RWPE2 (cell line): ENCODE measurements around the gene NSMCE4A.
"Not testable (repeated sequence)": the region's sequence is repeated elsewhere in the genome, so short reads cannot be mapped to it uniquely, and the experiment has no call there.

Source experiments
- ATAC-seq: fragments of 200-7000 bp; cut with Tn5 transposase; 3 replicates; pipeline ENCODE4 v1.9.1; 2021; ENCODE audit warnings: low read depth
- DNase-seq: peaks from one replicate; pipeline ENCODE4 v3.0.0-alpha.2; 2020; ENCODE audit warnings: low spot score
- H3K27ac ChIP-seq: fragments of 450-650 bp; 2 replicates; pipeline ENCODE4 v1.5.1; 2017; ENCODE audit warnings: mild to moderate bottlenecking; ENCODE audit not compliant: poor library complexity, severe bottlenecking
- H3K27me3 ChIP-seq: fragments of 250-450 bp; sonication (Bioruptor Pico); 2 replicates; pipeline ENCODE4 v1.5.1; 2021; ENCODE audit warnings: mild to moderate bottlenecking, moderate library complexity; ENCODE audit not compliant: insufficient read depth, poor library complexity, severe bottlenecking
- H3K36me3 ChIP-seq: fragments of 250-450 bp; sonication (Bioruptor Pico); 2 replicates; pipeline ENCODE4 v1.5.1; 2020; ENCODE audit warnings: low read depth, mild to moderate bottlenecking, moderate library complexity
- H3K4me1 ChIP-seq: fragments of 250-450 bp; sonication (Bioruptor Pico); 2 replicates; pipeline ENCODE4 v1.5.1; 2021; ENCODE audit warnings: mild to moderate bottlenecking, moderate library complexity; ENCODE audit not compliant: insufficient read depth, poor library complexity, severe bottlenecking
- H3K4me3 ChIP-seq: fragments of 250-450 bp; sonication (Bioruptor Pico); 2 replicates; pipeline ENCODE4 v1.5.1; 2021; ENCODE audit warnings: mild to moderate bottlenecking, moderate library complexity; ENCODE audit not compliant: severe bottlenecking
- H3K9me3 ChIP-seq: fragments of 250-450 bp; sonication (Bioruptor Pico); 2 replicates; pipeline ENCODE4 v1.5.1; 2021; ENCODE audit warnings: mild to moderate bottlenecking, moderate library complexity; ENCODE audit not compliant: severe bottlenecking
- CTCF ChIP-seq: fragments of 450-650 bp; IDR thresholded peaks from one replicate; pipeline ENCODE4 v1.5.1; 2017; ENCODE audit warnings: mild to moderate bottlenecking, moderate library complexity; ENCODE audit not compliant: poor library complexity, severe bottlenecking

The NSMCE4A gene

GRCh38 chr10:122020226-122020625 lies 45.2 kb upstream of the NSMCE4A start:
- Histone ChIP-seq H3K27me3 (no peaks in the 10 kb centered on the region), H3K4me3 (no peak overlapping the region), H3K4me1 (peaks cover 16% of the 10 kb centered on the region), H3K9me3 (no peaks in the 10 kb centered on the region), H3K27ac (no peak overlapping the region), H3K36me3 (no peaks in the 10 kb centered on the region)
- no peak for TF ChIP-seq CTCF
- no peak for DNase-seq
- no peak for ATAC-seq

- TF ChIP-seq CTCF = no peak
- H3K9me3 ChIP-seq = no peaks in the 10 kb centered on the region
- no peaks in the 10 kb centered on the region for H3K36me3 ChIP-seq
- ATAC-seq = peak; percentile 95
- H3K4me3 ChIP-seq = peak overlapping the region; percentile 14
- H3K4me1 ChIP-seq = peaks cover 16% of the 10 kb centered on the region
- no peak overlapping the region for H3K27ac ChIP-seq
- H3K27me3 ChIP-seq = no peaks in the 10 kb centered on the region
- peak; percentile 73 for DNase-seq
These were observed 44.5 kb upstream of the NSMCE4A start for GRCh38 chr10:122019414-122019975.

GRCh38 chr10:122018951-122019413 lies 44.0 kb upstream of the NSMCE4A start:
- H3K36me3 ChIP-seq = no peaks in the 10 kb centered on the region
- DNase-seq = no peak
- no peak for TF ChIP-seq CTCF
- H3K27me3 ChIP-seq = no peaks in the 10 kb centered on the region
- ATAC-seq = peak; percentile 65
- peaks cover 16% of the 10 kb centered on the region for H3K4me1 ChIP-seq
- no peak overlapping the region for H3K27ac ChIP-seq
- no peaks in the 10 kb centered on the region for H3K9me3 ChIP-seq
- peak overlapping the region; percentile 14 for H3K4me3 ChIP-seq

GRCh38 chr10:122018491-122018890 lies 43.5 kb upstream of the NSMCE4A start:
- no peak for DNase-seq
- H3K27ac ChIP-seq = no peak overlapping the region
- no peak for TF ChIP-seq CTCF

GRCh38 chr10:122017926-122018325 lies 42.9 kb upstream of the NSMCE4A start:
- H3K27ac ChIP-seq, H3K9me3 ChIP-seq, H3K27me3 ChIP-seq, H3K4me3 ChIP-seq, H3K36me3 ChIP-seq, ATAC-seq, DNase-seq: not testable (repeated sequence)
- peaks cover 16% of the 10 kb centered on the region for H3K4me1 ChIP-seq

More at GRCh38 chr10:122018491-122018890, 43.5 kb upstream of the NSMCE4A start:
- peaks cover 16% of the 10 kb centered on the region for H3K4me1 ChIP-seq
- H3K9me3 ChIP-seq = no peaks in the 10 kb centered on the region
- no peak for ATAC-seq
- H3K27me3 ChIP-seq = no peaks in the 10 kb centered on the region
- H3K36me3 ChIP-seq = no peaks in the 10 kb centered on the region
- H3K4me3 ChIP-seq = no peak overlapping the region
